IMR-90 (cell line): ENCODE results near the gene RAB12.

Source experiments
- BHLHE40 ChIP-seq: fragments of 150-350 bp; IDR thresholded peaks from 2 replicates; pipeline ENCODE4 v1.6.1; 2016; ENCODE audit warnings: mild to moderate bottlenecking, low read depth, low read length
- CEBPB ChIP-seq: IDR thresholded peaks from 2 replicates; pipeline ENCODE4 v1.6.1; 2012; ENCODE audit warnings: low read depth, low read length, improper control_type of control experiment
- CTCF ChIP-seq: conservative IDR thresholded peaks from 2 replicates; pipeline ENCODE4 v1.5.1; 2012; ENCODE audit warnings: mild to moderate bottlenecking, low read depth, low read length, improper control_type of control experiment
- ELK1 ChIP-seq: fragments of 150-350 bp; IDR thresholded peaks from 2 replicates; pipeline ENCODE4 v1.6.1; 2016; ENCODE audit warnings: low read depth, mild to moderate bottlenecking, low read length, moderate library complexity, borderline replicate concordance
- MAFK ChIP-seq: IDR thresholded peaks from 2 replicates; pipeline ENCODE4 v1.6.1; 2012; ENCODE audit warnings: low read depth, low read length, improper control_type of control experiment
- MAZ ChIP-seq: IDR thresholded peaks from 2 replicates; pipeline ENCODE4 v1.6.1; 2012; ENCODE audit warnings: low read depth, mild to moderate bottlenecking, low read length, improper control_type of control experiment, moderate library complexity, borderline replicate concordance
- POLR2A ChIP-seq: IDR thresholded peaks from 2 replicates; pipeline ENCODE4 v1.6.1; 2012; ENCODE audit warnings: mild to moderate bottlenecking, low read depth, low read length
- RAD21 ChIP-seq: IDR thresholded peaks from 2 replicates; pipeline ENCODE4 v1.6.1; 2012; ENCODE audit warnings: low read length, improper control_type of control experiment
- RCOR1 ChIP-seq: IDR thresholded peaks from 2 replicates; pipeline ENCODE4 v1.6.1; 2012; ENCODE audit warnings: mild to moderate bottlenecking, low read length, improper control_type of control experiment; ENCODE audit not compliant: insufficient replicate concordance
- SMC3 ChIP-seq: fragments of 150-350 bp; IDR thresholded peaks from 2 replicates; pipeline ENCODE4 v1.6.1; 2016; ENCODE audit warnings: low read depth, mild to moderate bottlenecking, antibody characterized with exemption, low read length, moderate library complexity
- USF2 ChIP-seq: fragments of 150-350 bp; IDR thresholded peaks from 2 replicates; pipeline ENCODE4 v1.6.1; 2017; ENCODE audit warnings: mild to moderate bottlenecking, antibody characterized with exemption, low read length, low read depth

- no peak for TF ChIP-seq CTCF
- TF ChIP-seq MAZ = no peak
- no peak for TF ChIP-seq SMC3
- no peak for TF ChIP-seq USF2
- TF ChIP-seq POLR2A = no peak
- no peak for TF ChIP-seq RAD21
- no peak for TF ChIP-seq RCOR1
- no peak for TF ChIP-seq ELK1
- no peak for TF ChIP-seq MAFK
- TF ChIP-seq CEBPB = no peak
- no peak for TF ChIP-seq BHLHE40
Measured at GRCh38 chr18:8660316-8660715, 51.1 kb downstream of the RAB12 start.
